ENCODE data around the gene PDE6B. TPM values are rescaled to one million over a fixed set of nuclear protein-coding genes. Genes with fewer than 3 reads are reported as not detected.

Gene PDE6B
- total RNA-seq, 6 donors from 2014 or later, result 4.2 to 28.3 (median 9.0) TPM

- DNase-seq (no peak), ATAC-seq (ENCODE audit: low FRiP score in 2 of 2) (no peak)
- 90 to 91% methylated on average over 2 of the region's 2 CpGs for WGBS, 2 donors
- Histone ChIP-seq H3K4me3 (no peak overlapping the region), H3K4me1 (no peaks in the 10 kb centered on the region), H3K27me3 (peaks cover 0 to 4% (median 1%) of the 10 kb centered on the region in 4 donors), H3K9me3 (peaks cover 8 to 14% (median 9%) of the 10 kb centered on the region in 4 donors), H3K27ac (no peak overlapping the region), H3K36me3 (no peaks in the 10 kb centered on the region)
- no peak for TF ChIP-seq POLR2A (IDR thresholded peaks at IDR 0.05)
- no peak for TF ChIP-seq POLR2AphosphoS5 (IDR thresholded peaks at IDR 0.05)
- TF ChIP-seq, protein P1, sequence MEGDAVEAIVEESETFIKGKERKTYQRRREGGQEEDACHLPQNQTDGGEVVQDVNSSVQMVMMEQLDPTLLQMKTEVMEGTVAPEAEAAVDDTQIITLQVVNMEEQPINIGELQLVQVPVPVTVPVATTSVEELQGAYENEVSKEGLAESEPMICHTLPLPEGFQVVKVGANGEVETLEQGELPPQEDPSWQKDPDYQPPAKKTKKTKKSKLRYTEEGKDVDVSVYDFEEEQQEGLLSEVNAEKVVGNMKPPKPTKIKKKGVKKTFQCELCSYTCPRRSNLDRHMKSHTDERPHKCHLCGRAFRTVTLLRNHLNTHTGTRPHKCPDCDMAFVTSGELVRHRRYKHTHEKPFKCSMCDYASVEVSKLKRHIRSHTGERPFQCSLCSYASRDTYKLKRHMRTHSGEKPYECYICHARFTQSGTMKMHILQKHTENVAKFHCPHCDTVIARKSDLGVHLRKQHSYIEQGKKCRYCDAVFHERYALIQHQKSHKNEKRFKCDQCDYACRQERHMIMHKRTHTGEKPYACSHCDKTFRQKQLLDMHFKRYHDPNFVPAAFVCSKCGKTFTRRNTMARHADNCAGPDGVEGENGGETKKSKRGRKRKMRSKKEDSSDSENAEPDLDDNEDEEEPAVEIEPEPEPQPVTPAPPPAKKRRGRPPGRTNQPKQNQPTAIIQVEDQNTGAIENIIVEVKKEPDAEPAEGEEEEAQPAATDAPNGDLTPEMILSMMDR (IDR thresholded peaks at IDR 0.05), result no peak
- no peak for TF ChIP-seq EP300 (IDR thresholded peaks at IDR 0.05)
These were observed 41.6 kb upstream of the PDE6B start for GRCh38 chr4:583820-584219.

DNA sequence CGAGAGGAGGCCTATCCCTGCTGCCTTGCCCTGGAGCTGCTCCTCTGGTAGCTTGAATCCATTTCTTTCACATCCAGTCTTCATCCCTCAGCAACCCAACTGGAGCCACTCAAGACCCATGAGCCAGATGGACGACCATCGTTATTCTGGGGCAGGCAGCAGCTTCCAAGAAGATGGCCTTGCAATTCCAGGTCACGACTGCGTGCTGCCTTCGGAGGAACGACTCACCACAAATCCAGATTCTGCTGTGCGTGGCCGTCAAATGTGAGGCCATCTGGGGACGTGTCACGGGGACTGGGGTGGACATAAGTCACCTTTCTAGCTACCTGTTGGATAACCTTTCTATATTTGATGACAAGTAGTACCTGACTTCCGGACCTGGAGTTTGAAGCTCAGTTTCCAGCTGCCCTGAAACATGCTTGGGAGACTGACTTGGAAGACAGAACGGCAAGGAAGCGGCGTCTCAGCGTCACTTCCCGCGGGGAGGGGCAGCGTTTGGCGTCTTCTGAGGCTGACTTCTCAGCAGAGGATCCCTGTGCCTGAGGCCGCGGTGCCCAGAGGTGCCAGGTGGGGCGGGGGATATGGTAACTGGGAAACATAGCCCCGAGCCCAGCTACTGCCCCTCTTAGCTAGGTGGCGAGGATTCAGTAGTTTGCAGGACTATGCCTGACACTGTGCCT lies 37.6 kb upstream of the PDE6B start:
- no peaks in the 10 kb centered on the region for H3K4me1 ChIP-seq
- H3K4me3 ChIP-seq, result no peak overlapping the region
- no peaks in the 10 kb centered on the region for H3K36me3 ChIP-seq
- no peak overlapping the region for H3K27ac ChIP-seq
- H3K9me3 ChIP-seq, result peaks cover 8 to 14% (median 9%) of the 10 kb centered on the region in 4 donors
- TF ChIP-seq POLR2A (IDR thresholded peaks at IDR 0.05) (no peak), POLR2AphosphoS5 (IDR thresholded peaks at IDR 0.05) (no peak), EP300 (IDR thresholded peaks at IDR 0.05) (no peak)
- TF ChIP-seq, protein P1 (IDR thresholded peaks at IDR 0.05), result no peak
- no peaks in the 10 kb centered on the region for H3K27me3 ChIP-seq
- WGBS, 2 donors, result 82 to 83% methylated on average over 14 to 25 of the region's 25 CpGs
- DNase-seq, result peak in 1 of 2 donors; percentile 64
- ATAC-seq (ENCODE audit: low FRiP score in 2 of 2), result no peak

- TF ChIP-seq EP300 (IDR thresholded peaks at IDR 0.05) (no peak), POLR2A (IDR thresholded peaks at IDR 0.05) (no peak), POLR2AphosphoS5 (IDR thresholded peaks at IDR 0.05) (no peak)
- TF ChIP-seq, protein P1 (IDR thresholded peaks at IDR 0.05), result no peak
- Histone ChIP-seq H3K4me1 (no peaks in the 10 kb centered on the region), H3K27me3 (no peaks in the 10 kb centered on the region), H3K36me3 (no peaks in the 10 kb centered on the region), H3K27ac (no peak overlapping the region), H3K9me3 (peaks cover 5 to 13% (median 8%) of the 10 kb centered on the region in 4 donors), H3K4me3 (no peak overlapping the region)
- no peak for ATAC-seq (ENCODE audit: low FRiP score in 2 of 2)
- WGBS, 2 donors, result 70 to 86% methylated on average over 36 of the region's 36 CpGs
- no peak for DNase-seq
These were observed 37.0 kb upstream of the PDE6B start for GRCh38 chr4:588351-588849.

DNA sequence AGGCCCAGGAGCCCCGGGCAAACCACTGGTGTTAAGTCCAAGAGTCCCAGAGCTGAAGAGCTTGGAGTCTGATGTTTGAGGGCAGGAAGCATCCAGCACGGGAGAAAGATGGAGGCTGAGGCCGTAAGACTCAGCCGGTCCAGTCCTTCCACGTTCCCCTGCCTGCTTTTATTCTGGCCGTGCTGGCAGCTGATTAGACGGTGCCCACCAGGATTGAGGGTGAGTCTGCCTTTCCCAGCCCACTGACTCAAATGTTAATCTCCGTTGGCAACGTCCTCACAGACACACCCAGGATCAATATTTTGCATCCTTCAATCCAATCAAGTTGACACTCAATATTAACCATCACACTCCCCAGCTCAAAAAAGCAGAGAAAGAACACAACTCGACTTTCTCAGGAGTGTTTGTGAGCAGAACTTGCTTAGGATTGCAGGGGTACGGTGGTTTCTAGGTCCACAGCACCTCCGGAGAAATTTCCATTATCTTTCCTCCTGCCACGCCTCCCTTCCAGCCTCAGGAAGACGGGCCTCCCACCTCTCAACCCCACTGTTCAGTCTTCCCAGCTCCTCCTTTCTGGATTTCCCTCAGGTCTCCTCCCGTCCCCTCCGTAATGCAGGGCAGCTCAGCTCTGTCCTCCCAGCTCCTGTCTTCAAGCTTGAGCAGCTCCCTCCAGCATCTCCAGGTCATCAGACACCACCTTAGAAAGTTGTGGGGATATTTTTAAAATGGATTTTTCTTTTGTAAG lies 36.0 kb upstream of the PDE6B start:
- Histone ChIP-seq H3K36me3 (no peaks in the 10 kb centered on the region), H3K27ac (no peak overlapping the region), H3K4me1 (no peaks in the 10 kb centered on the region), H3K27me3 (no peaks in the 10 kb centered on the region), H3K4me3 (no peak overlapping the region), H3K9me3 (peaks cover 0 to 4% (median under 1%) of the 10 kb centered on the region in 4 donors)
- 81 to 86% methylated on average over 9 to 16 of the region's 16 CpGs for WGBS, 2 donors
- ATAC-seq (ENCODE audit: low FRiP score in 2 of 2) (no peak), DNase-seq (no peak)
- no peak for TF ChIP-seq POLR2A (IDR thresholded peaks at IDR 0.05)
- TF ChIP-seq EP300 (IDR thresholded peaks at IDR 0.05), result no peak
- no peak for TF ChIP-seq POLR2AphosphoS5 (IDR thresholded peaks at IDR 0.05)
- TF ChIP-seq, protein P1 (IDR thresholded peaks at IDR 0.05), result no peak

Data from upper lobe of left lung (tissue), 6 donors.